Activated CD8-positive, alpha-beta T cell treated with anti-CD3 and anti-CD28 coated beads for 36 hours (primary cell): ENCODE results near the gene GNB1L. TPM values are rescaled to one million over a fixed set of nuclear protein-coding genes. Genes with fewer than 3 reads are reported as not detected.

ENCODE experiments used
- ATAC-seq: fragments of 200-7000 bp; cut with Tn5 transposase; one replicate; pipeline ENCODE4 v1.10.0; 2021; ENCODE audit warnings: mild to moderate bottlenecking, moderate library complexity
- CTCF ChIA-PET: fragments of 350-600 bp; sonication (Branson Sonifier 250); formaldehyde crosslinking; loops from one replicate; lab custom pipeline; 2021; ENCODE audit warnings: antibody characterized with exemption; lab: Charles Lee
- POLR2A ChIA-PET: fragments of 350-600 bp; sonication (Branson Sonifier 250); formaldehyde crosslinking; loops from one replicate; lab custom pipeline; 2021; ENCODE audit warnings: antibody characterized with exemption; lab: Charles Lee
- DNase-seq: peaks from one replicate; pipeline ENCODE4 v3.0.0-alpha.2; 2020
- H3K27ac Mint-ChIP-seq: one replicate; pipeline ENCODE4 v1.8.0; 2021; ENCODE audit warnings: mild to moderate bottlenecking, mixed read lengths
- H3K27me3 Mint-ChIP-seq: one replicate; pipeline ENCODE4 v1.8.0; 2021; ENCODE audit warnings: mixed read lengths
- H3K36me3 Mint-ChIP-seq: one replicate; pipeline ENCODE4 v1.8.0; 2021; ENCODE audit warnings: low read depth, mixed read lengths
- H3K4me1 Mint-ChIP-seq: one replicate; pipeline ENCODE4 v1.8.0; 2021; ENCODE audit warnings: low read depth, mixed read lengths
- H3K4me3 Mint-ChIP-seq: one replicate; pipeline ENCODE4 v1.8.0; 2021; ENCODE audit warnings: mild to moderate bottlenecking, moderate library complexity, mixed read lengths
- H3K9me3 Mint-ChIP-seq: one replicate; pipeline ENCODE4 v1.8.0; 2021; ENCODE audit warnings: mixed read lengths
- CTCF ChIP-seq: fragments of 200-600 bp; IDR thresholded peaks from one replicate; pipeline ENCODE4 v1.8.0; 2022; ENCODE audit warnings: antibody characterized with exemption, mild to moderate bottlenecking
- intact Hi-C: fragments of 100-400 bp; cut with micrococcal nuclease; formaldehyde crosslinking; loops from one replicate; pipeline ENCODE4 v1.10.0; 2022
- total RNA-seq, 2 experiments: library from RNA; stranded (reverse); gene quantifications; one replicate each; pipeline ENCODE4 v1.2.3, GENCODE V29; 2021

Gene GNB1L
- total RNA-seq, 2 experiments from 2014 or later: 16.2 to 17.4 TPM

DNA sequence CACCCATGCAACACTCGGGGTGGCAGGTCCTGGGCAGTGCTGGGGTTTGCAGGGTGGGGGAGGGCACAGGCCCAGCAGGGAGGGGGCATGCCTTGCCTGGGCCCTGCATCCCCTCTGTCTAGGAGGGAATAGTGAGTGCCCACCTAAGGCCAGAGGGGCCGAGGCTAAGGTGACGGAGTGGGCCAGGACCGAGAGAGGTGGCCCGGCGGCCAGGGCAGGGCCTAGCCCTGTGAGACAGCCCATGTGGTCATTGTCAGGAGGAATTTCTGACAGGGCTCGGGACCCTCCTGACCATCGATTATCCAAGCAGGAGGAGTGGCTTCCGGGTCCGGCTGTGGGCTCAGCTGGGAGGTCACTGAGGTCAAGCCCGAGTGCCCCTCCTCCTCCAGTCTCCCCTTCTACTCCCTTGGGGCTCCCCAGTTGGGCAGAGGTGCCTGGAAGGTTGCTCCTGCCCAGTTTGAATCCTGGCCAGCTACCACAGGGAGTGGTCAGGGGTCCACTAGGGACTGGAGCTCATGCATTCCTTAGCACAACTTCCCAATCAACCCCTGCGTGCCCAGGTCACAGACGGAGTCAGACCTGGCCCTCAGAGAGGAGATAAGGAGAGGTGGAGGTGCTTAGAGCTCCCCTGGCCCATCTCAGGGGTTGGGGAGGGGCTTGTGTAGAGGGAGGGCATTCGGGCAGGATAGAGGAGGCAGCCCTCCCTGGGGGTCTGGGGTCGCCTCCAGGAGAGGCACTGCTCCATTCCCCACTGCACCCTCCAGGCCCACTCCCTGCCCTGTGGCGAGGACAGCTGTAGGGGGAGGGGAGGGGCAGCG, 116.6 kb downstream of the GNB1L start:
- H3K27me3 Mint-ChIP-seq: no peaks in the 10 kb centered on the region
- ATAC-seq: no peak
- H3K36me3 Mint-ChIP-seq: no peaks in the 10 kb centered on the region
- ChIA-PET POLR2A (no interaction called here), CTCF (interaction anchor here (1.3 kb wide), 1 partner anchor 172 kb away, joined by 3 read pairs; no protein-coding TSS in a partner anchor)
- H3K9me3 Mint-ChIP-seq: no peaks in the 10 kb centered on the region
- no peak for TF ChIP-seq CTCF
- no peak overlapping the region for H3K4me3 Mint-ChIP-seq
- H3K27ac Mint-ChIP-seq: no peak overlapping the region
- H3K4me1 Mint-ChIP-seq: no peaks in the 10 kb centered on the region
- DNase-seq: no peak
- intact Hi-C loops: no loop called here

DNA sequence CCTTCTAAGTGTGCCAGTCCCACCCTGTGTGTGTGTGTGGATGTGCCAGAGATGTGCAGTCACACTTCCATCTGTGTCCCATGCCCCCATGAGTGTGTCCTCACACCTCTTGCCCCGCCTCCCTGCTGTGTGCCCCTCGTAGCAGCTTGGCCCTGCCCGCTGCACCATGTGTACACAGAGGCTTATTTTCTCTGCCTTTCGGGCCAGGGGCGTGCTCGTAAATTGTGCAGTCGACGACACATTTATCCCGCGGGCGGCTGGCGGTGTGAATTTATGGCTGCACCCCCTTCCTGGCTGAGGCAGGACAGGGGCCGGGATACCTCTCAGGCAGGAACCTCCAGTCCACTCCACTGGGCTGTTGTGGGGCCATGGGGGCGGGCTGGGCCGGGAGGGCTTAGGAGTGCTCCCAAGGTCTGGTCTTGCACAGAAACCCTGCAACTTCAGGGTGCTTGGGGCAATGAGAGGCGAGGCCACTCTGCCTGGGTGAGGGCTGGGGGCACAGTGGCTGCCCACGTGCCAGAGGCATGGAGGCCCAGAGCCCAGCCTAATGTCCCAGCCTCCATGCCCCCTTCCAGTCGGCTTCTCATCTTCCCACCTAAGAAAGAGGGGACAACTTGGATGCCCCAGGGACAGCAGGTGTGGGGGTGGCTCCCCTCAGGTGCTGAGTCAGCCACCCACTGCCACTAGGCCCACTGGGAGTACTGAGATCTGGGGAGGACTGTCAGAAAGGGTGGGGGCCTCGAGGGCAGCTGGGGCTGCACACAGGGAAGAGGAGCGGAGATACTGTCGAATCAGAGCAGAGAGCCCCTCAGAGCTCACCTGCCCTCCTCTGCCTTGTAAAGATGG, 118.8 kb downstream of the GNB1L start:
- Mint-ChIP-seq H3K36me3 (no peaks in the 10 kb centered on the region), H3K9me3 (no peaks in the 10 kb centered on the region), H3K4me1 (no peaks in the 10 kb centered on the region), H3K27me3 (no peaks in the 10 kb centered on the region), H3K27ac (no peak overlapping the region), H3K4me3 (no peak overlapping the region)
- CTCF ChIA-PET: no interaction called here
- ATAC-seq: no peak
- POLR2A ChIA-PET: no interaction called here
- DNase-seq: no peak
- no peak for TF ChIP-seq CTCF
- intact Hi-C loops: no loop called here

GRCh38 chr22:19734837-19735382, 119.8 kb downstream of the GNB1L start:
- intact Hi-C loops: no loop called here
- ChIA-PET CTCF (interaction anchor here (6.3 kb wide), 1 partner anchor 178 kb away, joined by 144 read pairs; no protein-coding TSS in a partner anchor), POLR2A (no interaction called here)
- Mint-ChIP-seq H3K36me3 (no peaks in the 10 kb centered on the region), H3K4me1 (peaks cover 2% of the 10 kb centered on the region), H3K27ac (no peak overlapping the region), H3K4me3 (no peak overlapping the region), H3K9me3 (no peaks in the 10 kb centered on the region), H3K27me3 (peaks cover 1% of the 10 kb centered on the region)
- no peak for TF ChIP-seq CTCF
- DNase-seq: no peak
- no peak for ATAC-seq

DNA sequence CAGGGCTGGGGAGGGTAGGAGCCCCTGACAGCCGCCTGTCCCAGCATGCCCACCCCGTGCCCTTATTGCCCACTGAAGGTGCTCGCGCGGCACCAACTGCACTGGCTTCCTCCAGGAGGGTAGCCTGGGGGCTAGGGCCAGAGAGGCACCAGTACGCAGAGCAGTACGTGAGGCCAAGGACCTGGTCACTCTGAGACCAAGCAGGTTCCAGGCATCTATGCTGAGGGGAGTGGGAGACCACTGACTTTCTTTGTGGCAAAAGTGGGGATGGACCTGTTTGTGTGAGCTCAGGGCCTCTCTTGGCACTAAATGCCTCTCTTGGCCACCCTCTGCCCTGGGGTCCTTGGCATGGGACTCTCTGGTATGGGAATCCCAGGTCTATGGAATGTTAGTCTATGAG, 120.5 kb downstream of the GNB1L start:
- peaks cover 1% of the 10 kb centered on the region for H3K27me3 Mint-ChIP-seq
- ATAC-seq: no peak
- H3K4me3 Mint-ChIP-seq: no peak overlapping the region
- no peak for DNase-seq
- ChIA-PET CTCF (interaction anchor here (6.3 kb wide), 1 partner anchor 179 kb away, joined by 144 read pairs; no protein-coding TSS in a partner anchor), POLR2A (no interaction called here)
- peaks cover 2% of the 10 kb centered on the region for H3K4me1 Mint-ChIP-seq
- H3K36me3 Mint-ChIP-seq: no peaks in the 10 kb centered on the region
- H3K27ac Mint-ChIP-seq: no peak overlapping the region
- H3K9me3 Mint-ChIP-seq: no peaks in the 10 kb centered on the region
- intact Hi-C loops: no loop called here
- no peak for TF ChIP-seq CTCF
